Left ventricle myocardium superior (tissue), 1 donor: ENCODE data around the gene VPS52. TPM values are rescaled to one million over a fixed set of nuclear protein-coding genes. Genes with fewer than 3 reads are reported as not detected.
"Not testable (repeated sequence)": the region's sequence is repeated elsewhere in the genome, so short reads cannot be mapped to it uniquely, and the experiment has no call there.

ENCODE experiments used
- ATAC-seq: fragments of 200-7000 bp; cut with Tn5 transposase; one replicate; pipeline ENCODE4 v1.9.1; 2020; ENCODE audit warnings: mild to moderate bottlenecking, moderate library complexity
- DNase-seq: peaks from one replicate; pipeline ENCODE4 v3.0.0-alpha.2; 2020
- intact Hi-C: fragments of 100-400 bp; cut with micrococcal nuclease; formaldehyde crosslinking; loops from one replicate; pipeline ENCODE4 v1.11.0; 2022
- total RNA-seq: library from RNA; stranded (reverse); fragmentation: NEBNext Ultra II Directional; extraction: Animal tissue kit (Norgen Biotek cat#: 25700); gene quantifications from one replicate; pipeline ENCODE4 v1.2.1, GENCODE V29; 2021
- donor health status: DM: no; HTN: yes; CAD: no; lungs with severe emphysema.

VPS52 gene
- total RNA-seq, 1 donor from 2014 or later, result 32.7 TPM

DNA sequence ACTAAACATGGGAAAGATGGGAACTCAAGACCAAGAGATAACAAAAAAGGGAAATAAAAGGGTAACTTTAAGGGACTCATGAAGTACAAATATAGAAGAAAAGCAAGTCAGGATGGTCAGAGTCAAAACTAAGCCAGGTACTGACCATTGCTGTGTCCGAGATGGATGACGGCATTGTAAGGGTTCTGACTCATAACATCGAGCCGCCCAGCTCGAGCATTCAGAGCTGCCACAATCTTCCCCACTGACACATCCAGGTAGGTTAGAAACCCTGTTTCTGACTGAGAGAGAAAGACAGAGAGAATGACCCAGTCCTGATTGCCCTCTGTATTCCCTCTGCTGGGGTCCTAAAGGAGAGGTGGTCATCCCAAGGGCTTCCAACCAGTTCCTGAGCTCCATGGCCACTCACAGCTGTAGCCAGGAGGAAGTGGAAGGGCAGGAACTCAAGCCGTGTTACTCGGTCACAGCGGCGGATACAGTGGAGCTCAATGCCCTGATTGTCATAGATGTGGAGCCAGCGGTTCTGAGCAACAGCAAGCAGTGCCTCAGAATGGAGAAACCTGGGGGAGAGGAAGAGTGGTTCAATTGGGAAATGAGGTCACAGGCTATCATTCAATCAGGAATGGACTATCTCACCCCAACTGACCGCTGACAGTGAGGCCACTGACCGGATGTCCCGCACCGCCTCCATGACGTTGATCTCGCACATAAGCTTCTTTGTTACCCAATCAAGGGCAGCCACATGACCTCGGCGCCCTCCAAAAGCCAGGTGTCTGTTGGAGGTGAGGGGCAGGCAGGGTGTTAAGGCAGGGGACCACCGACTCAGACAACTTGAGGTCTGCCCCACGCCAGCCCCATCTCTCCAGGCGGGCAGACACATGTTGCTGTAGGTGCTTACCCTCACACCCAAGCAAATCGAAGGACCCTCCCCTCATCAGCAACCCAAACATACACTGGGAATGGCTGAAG lies 15.6 kb upstream of the VPS52 start:
- intact Hi-C loops, result no loop called here
- DNase-seq, result no peak
- no peak for ATAC-seq

DNA sequence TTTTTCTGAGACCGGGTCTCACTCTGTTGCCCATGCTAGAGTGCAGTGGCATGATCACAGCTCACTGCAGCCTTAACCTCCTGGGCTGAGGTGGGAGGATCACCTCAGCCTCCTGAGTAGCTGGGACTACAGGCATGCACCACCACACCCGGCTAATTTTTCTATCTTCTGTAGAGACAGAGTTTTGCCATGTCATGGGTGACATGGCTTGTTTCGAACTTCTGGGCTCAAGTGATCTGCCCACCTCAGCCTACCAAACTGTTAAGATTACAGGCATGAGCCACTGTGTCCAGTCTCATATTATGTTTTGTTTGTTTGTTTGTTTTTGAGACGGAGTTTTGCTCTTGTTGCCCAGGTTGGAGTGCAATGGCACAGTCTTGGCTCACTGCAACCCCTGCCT lies 13.5 kb upstream of the VPS52 start:
- intact Hi-C loops, DNase-seq, ATAC-seq: not testable (repeated sequence)

DNA sequence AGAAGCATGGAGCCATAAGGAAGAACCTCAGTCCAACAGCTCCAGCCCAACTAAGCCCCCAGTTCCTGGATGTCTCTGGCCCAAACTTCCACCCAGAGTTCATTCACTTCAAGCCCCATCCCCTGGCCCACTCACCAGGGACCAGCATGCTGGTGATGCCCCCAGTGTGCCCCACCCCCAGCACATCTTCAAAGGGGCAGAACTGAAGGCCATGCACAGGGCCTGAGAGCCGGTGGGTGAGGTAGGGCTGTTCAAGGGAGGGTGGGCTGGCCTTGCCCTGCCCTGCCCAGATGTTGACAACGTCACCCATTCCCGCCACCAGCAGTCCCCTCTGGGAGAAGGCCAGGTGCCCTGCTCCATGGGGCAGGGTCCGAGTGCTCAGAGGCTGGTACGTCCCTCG lies 8.9 kb upstream of the VPS52 start:
- ATAC-seq (no peak), DNase-seq (no peak)
- intact Hi-C loops, result no loop called here

DNA sequence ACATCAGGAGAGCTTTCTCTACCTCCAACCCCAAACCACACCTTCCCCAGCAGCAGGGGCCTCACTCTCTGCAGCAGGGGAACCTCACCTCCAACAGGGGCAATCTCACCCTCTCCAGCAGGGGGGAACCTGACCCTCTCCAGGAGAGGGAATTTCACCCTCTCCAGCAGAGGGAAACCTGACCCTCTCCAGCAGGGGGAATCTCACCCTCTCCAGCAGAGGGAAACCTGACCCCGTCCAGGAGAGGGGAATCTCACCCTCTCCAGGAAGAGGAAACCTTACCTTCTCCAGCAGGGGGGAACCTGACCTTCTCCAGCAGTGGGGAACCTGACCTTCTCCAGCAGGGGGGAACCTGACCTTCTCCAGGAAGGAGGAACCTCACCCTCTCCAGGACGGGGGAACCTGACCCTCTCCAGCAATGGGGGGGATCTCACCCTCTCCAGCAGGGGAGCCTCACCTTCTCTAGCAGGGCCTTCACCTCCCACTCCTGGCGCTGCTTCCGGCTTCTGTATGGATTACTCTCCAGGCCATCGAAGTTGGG lies 8.4 kb upstream of the VPS52 start:
- intact Hi-C loops, result no loop called here
- ATAC-seq, result no peak

DNA sequence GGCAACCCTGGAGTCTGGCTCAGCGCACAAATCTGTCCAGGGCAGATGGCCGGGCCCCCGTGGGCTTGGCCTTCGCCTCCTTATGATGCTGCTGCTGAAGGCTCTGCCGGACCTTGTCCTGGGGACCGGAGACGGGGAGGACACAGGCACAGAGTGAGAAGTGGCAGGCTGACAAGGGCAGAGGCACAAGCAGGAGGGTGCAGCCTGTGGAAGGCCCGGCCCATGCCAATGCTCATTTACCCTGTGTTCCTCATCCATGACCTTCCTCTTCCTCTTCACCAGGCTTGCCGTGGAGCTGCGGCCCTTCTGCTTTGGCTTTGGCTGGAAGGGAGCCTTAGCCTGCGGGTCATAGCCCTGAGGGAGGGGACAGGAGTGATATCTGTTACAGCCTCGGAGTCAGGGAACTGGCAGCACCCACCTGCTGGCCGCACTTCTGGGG lies 7.6 kb upstream of the VPS52 start:
- no peak for ATAC-seq
- no peak for DNase-seq
- intact Hi-C loops, result no loop called here

More for the DNA sequence above, 8.4 kb upstream of the VPS52 start:
- no peak for DNase-seq

DNA sequence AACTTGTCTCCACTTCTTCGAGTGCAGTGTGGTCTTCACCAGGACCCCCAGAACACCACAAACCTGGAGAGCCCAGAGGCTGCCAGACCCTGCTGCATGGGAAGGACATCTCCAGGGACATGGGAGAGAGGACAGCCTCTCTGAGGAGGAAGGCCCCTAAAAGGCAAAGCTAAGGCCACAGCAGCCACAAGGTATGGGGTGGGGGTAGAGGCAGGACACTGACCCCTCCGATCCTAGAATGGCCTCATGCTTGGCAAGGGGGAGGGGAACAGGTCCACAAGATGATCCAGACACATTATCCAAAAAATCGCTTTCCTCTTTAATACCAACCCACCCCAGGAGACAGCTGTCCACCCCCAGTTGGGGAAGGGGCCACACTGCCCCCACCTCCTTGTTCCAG lies 7.1 kb upstream of the VPS52 start:
- DNase-seq (no peak), ATAC-seq (no peak)
- intact Hi-C loops, result no loop called here

DNA sequence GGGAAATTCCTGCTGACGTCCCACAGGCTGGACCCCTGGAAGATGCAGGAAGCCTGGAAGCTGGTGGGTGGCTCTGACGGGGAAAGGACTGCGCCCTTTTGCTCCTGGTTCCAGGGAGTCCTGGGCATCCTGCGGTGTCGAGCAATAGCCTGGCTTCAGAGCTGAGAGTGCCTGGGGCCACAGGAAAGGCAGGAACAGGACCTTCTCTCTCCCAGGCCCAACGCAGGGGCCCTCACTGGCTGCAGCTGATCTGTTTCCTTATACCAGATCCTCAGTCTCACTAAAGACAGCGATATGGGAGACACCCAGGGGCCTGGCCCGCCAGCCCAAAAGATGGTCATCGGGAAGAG lies 6.7 kb upstream of the VPS52 start:
- ATAC-seq (no peak), DNase-seq (no peak)
- intact Hi-C loops, result no loop called here

DNA sequence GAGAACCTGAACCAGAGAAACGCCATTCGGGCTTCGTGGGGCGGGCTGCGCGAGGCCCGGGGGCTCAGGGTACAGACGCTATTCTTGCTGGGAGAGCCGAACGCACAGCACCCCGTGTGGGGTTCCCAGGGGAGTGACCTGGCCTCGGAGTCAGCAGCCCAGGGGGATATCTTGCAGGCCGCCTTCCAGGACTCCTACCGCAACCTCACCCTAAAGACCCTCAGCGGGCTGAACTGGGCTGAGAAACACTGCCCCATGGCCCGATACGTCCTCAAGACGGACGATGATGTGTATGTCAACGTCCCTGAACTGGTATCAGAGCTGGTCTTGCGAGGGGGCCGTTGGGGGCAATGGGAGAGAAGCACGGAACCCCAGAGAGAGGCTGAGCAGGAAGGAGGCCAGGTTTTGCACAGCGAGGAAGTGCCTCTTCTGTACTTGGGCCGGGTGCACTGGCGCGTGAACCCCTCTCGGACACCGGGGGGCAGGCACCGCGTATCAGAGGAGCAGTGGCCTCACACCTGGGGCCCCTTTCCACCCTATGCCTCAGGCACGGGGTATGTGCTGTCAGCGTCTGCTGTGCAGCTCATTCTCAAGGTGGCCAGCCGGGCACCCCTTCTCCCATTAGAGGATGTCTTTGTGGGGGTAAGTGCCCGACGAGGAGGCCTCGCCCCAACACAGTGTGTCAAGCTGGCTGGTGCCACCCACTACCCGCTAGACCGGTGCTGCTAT lies 6.2 kb upstream of the VPS52 start:
- intact Hi-C loops, result no loop called here
- DNase-seq, result peak; percentile 37
- ATAC-seq, result peak; percentile 1

DNA sequence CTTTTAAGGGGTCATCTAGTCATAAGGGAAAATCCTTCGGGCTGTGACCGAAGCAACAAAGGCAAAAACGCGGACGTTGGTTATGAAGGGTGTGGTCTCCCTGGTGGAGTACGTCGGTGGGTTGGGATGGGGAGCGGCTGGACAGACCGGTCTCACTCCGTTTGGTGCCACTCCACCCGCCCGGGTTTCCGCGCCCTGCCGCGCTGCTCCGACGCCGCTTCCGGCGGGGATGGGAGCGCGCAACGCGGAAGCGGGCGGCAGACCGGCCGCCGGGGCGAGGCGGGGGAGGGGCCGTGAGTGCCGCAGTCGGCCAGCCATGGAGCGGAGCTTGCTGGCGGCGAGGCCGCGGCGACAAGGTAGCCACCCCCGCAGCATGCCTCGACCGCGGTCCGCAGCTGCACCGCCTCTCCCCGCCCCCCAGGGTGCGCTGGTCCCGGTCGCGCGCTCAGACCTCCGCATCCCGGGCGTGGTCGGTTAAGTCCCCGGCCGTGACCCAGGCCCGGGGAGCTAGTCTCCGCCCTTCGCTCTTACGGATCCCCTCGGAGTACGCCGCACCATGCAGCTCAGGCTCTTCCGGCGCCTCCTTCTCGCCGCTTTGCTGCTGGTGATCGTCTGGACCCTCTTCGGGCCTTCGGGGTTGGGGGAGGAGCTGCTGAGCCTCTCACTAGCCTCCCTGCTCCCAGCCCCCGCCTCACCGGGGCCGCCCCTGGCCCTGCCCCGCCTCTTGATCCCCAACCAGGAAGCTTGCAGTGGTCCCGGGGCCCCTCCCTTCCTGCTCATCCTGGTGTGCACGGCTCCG lies 5.4 kb upstream of the VPS52 start, which contains the start of gene B3GALT4:
Gene B3GALT4 (plus strand): TSS at position 260 of the 799 bp plus-strand sequence. CDS start 297 bp downstream, at position 557.
- ATAC-seq (peak; percentile 76), DNase-seq (peak; percentile 87)
- intact Hi-C loops, result no loop called here

GRCh38 chr6:33276581-33276863 lies 4.8 kb upstream of the VPS52 start:
- ATAC-seq (no peak), DNase-seq (no peak)
- intact Hi-C loops, result no loop called here

GRCh38 chr6:33275795-33276580 lies 4.3 kb upstream of the VPS52 start:
- DNase-seq, intact Hi-C loops, ATAC-seq: not testable (repeated sequence)

DNA sequence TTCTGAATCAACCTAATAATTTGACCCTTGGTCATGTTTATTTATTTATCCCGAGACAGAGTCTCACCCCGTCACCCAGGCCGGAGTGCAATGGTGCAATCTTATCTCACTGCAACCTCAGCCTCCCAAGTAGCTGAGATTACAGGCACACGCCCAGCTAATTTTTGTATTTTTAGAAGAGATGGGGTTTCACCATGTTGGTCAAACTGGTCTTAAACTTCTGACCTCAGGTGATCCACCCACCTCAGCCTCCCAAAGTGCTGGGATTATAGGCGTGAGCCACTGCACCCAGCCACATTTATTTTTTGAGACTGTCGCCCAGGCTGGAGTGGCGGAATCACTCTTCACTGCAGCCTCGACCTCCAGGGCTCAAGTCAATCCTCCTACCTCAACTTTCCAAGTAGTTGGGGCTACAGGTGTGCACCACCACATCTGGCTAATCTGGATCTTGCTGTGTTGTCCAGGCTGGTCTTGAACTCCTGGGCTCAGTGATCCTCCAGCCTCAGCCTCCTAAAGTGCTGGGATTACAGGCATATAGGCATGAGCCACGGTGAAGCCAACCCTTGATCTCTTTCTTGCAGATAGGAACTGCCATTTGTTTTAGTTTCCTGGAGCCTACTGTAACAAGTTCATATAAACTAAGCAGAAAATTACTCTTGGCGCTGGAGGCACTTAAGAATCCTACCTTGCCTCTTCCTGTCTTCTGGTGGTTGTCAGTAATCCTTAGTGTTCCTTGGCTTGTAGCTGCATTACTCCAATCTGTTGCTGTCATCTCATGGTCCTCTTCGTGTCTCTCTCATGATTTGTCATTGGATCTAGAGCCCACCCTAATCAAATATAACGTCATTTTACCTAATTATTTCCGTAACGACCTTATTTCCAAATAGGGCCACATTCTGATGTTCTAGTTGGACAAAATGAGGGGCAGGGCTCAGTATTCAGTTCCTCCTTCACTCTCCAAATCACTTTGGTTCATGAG lies 2.5 kb upstream of the VPS52 start:
- DNase-seq (no peak), ATAC-seq (no peak)
- intact Hi-C loops, result no loop called here

- DNase-seq (no peak), ATAC-seq (no peak)
- intact Hi-C loops, result no loop called here
Observed at GRCh38 chr6:33273129-33273923, 1.6 kb upstream of the VPS52 start.

DNA sequence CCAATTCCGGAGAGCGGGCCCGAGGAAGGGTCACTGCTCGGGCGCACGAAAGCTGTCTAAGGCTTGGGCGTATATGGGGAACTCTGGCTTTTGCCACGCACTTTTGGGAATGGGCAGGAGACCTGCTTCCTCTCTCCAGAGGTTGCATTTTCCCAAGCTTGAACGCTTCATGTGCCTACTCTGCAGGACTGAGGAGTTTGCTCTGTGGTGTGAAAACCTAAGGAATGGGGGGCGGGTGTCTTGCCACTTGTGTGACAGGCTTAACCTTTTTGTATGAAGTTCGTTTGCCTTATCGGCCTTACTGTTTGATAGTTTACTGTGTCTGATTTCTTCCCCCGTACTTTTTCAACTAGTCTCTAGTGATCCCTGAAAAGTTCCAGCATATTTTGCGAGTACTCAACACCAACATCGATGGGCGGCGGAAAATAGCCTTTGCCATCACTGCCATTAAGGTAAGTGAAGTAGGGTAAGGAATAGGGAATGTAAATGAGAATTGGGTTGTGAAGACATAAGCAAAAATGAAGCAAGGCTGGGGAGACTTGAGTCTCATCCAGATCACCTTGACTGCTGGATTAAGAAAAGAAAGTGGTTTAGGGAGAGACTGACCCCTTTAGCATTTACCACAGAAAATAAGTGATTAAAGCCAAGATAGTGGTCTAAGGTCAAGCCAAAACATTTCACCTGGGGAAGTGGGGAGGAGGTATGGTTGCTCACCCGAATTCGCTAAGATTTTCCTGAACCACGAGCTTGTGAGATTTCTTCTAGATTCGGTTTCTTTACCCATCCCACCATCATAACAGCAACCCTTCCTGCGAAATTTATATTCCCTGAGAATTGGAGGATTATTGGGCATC lies 826 bp upstream of the VPS52 start:
- intact Hi-C loops, result no loop called here
- DNase-seq (no peak), ATAC-seq (peak; percentile 13)

GRCh38 chr6:33271117-33271467 lies 584 bp downstream of the VPS52 start:
- intact Hi-C loops, result no loop called here
- DNase-seq (no peak), ATAC-seq (peak; percentile 21)

GRCh38 chr6:33264015-33264414 lies 7.7 kb downstream of the VPS52 start:
- ATAC-seq (no peak), DNase-seq (no peak)
- intact Hi-C loops, result no loop called here
